WERI-Rb-1 (cell line): ENCODE measurements around the gene SPATA6L.

Experiments used
- DNase-seq: peaks from one replicate; pipeline ENCODE4 v3.0.0-alpha.2; 2020
- H3K27ac ChIP-seq: fragments of 250-450 bp; sonication (Bioruptor Pico); 2 replicates; pipeline ENCODE4 v1.5.1; 2020; ENCODE audit warnings: mild to moderate bottlenecking, moderate library complexity
- H3K27me3 ChIP-seq: fragments of 250-450 bp; sonication (Bioruptor Pico); 2 replicates; pipeline ENCODE4 v1.5.1; 2021; ENCODE audit warnings: mild to moderate bottlenecking, low read depth, moderate library complexity; ENCODE audit not compliant: insufficient read depth, severe bottlenecking
- H3K36me3 ChIP-seq: fragments of 250-450 bp; sonication (Bioruptor Pico); 2 replicates; pipeline ENCODE4 v1.5.1; 2020; ENCODE audit warnings: mild to moderate bottlenecking, moderate library complexity
- H3K4me3 ChIP-seq: 2 replicates; pipeline ENCODE4 v1.5.1; 2011; ENCODE audit warnings: low read depth, mild to moderate bottlenecking, control low read depth, low read length
- H3K9me3 ChIP-seq: fragments of 250-450 bp; sonication (Bioruptor Pico); 2 replicates; pipeline ENCODE4 v1.5.1; 2021; ENCODE audit warnings: mild to moderate bottlenecking, moderate library complexity; ENCODE audit not compliant: severe bottlenecking
- CTCF ChIP-seq: IDR thresholded peaks from 2 replicates; pipeline ENCODE4 v1.5.1; 2011; ENCODE audit warnings: low read depth, mild to moderate bottlenecking, control low read depth, inconsistent platforms, low read length

SPATA6L gene

GRCh38 chr9:4594994-4595393 lies 71.3 kb downstream of the SPATA6L start:
- no peak for DNase-seq
- no peak for TF ChIP-seq CTCF
- no peaks in the 10 kb centered on the region for H3K9me3 ChIP-seq

GRCh38 chr9:4594545-4594944 lies 71.7 kb downstream of the SPATA6L start:
- H3K4me3 ChIP-seq: no peak overlapping the region
- no peaks in the 10 kb centered on the region for H3K27me3 ChIP-seq
- no peak for TF ChIP-seq CTCF
- no peaks in the 10 kb centered on the region; the same call in 1 of the 2 replicates for H3K36me3 ChIP-seq
- no peaks in the 10 kb centered on the region for H3K9me3 ChIP-seq
- no peak overlapping the region for H3K27ac ChIP-seq
- DNase-seq: no peak

More at GRCh38 chr9:4594994-4595393, 71.3 kb downstream of the SPATA6L start:
- Histone ChIP-seq H3K36me3 (no peaks in the 10 kb centered on the region; the same call in 1 of the 2 replicates), H3K27ac (no peak overlapping the region), H3K27me3 (no peaks in the 10 kb centered on the region), H3K4me3 (no peak overlapping the region)

- H3K27me3 ChIP-seq: no peaks in the 10 kb centered on the region
- no peak for TF ChIP-seq CTCF
- H3K36me3 ChIP-seq: no peaks in the 10 kb centered on the region
- H3K9me3 ChIP-seq: no peaks in the 10 kb centered on the region
- no peak overlapping the region for H3K4me3 ChIP-seq
- H3K27ac ChIP-seq: no peak overlapping the region
- DNase-seq: no peak
These were observed 73.4 kb downstream of the SPATA6L start for GRCh38 chr9:4592886-4593285.

- TF ChIP-seq CTCF: no peak
- Histone ChIP-seq H3K36me3 (no peaks in the 10 kb centered on the region), H3K9me3 (no peaks in the 10 kb centered on the region), H3K27ac (no peak overlapping the region), H3K27me3 (no peaks in the 10 kb centered on the region), H3K4me3 (no peak overlapping the region)
- no peak for DNase-seq
These were observed 74.0 kb downstream of the SPATA6L start for GRCh38 chr9:4592295-4592694.

- Histone ChIP-seq H3K27me3 (no peaks in the 10 kb centered on the region), H3K27ac (no peak overlapping the region), H3K9me3 (no peaks in the 10 kb centered on the region), H3K36me3 (no peaks in the 10 kb centered on the region), H3K4me3 (no peak overlapping the region)
- DNase-seq: no peak
- no peak for TF ChIP-seq CTCF
These were observed 75.2 kb downstream of the SPATA6L start for GRCh38 chr9:4591123-4591500.

- Histone ChIP-seq H3K9me3 (no peaks in the 10 kb centered on the region), H3K27ac (no peak overlapping the region), H3K4me3 (no peak overlapping the region), H3K36me3 (no peaks in the 10 kb centered on the region), H3K27me3 (no peaks in the 10 kb centered on the region)
- DNase-seq: no peak
- TF ChIP-seq CTCF: no peak
These were observed 75.7 kb downstream of the SPATA6L start for GRCh38 chr9:4590430-4591122.
